M059J (cell line): Measurements from ENCODE around the gene DLG1. TPM values are rescaled to one million over a fixed set of nuclear protein-coding genes. Genes with fewer than 3 reads are reported as not detected.
A peak's percentile ranks its signal among the peaks of the same experiment; 100 is the strongest.

Experiments
- DNase-seq: peaks from one replicate; pipeline ENCODE4 v3.0.0-alpha.2; 2012; ENCODE audit warnings: low read depth
- total RNA-seq: library from RNA; depleted of rRNA; stranded (reverse); fragments of >200 nt; shearing (Covaris generic); gene quantifications from 2 replicates; pipeline ENCODE4 v1.2.3, GENCODE V29; 2014

DLG1 gene
- total RNA-seq, 1 experiment from 2014 or later = 99.0 TPM

DNA sequence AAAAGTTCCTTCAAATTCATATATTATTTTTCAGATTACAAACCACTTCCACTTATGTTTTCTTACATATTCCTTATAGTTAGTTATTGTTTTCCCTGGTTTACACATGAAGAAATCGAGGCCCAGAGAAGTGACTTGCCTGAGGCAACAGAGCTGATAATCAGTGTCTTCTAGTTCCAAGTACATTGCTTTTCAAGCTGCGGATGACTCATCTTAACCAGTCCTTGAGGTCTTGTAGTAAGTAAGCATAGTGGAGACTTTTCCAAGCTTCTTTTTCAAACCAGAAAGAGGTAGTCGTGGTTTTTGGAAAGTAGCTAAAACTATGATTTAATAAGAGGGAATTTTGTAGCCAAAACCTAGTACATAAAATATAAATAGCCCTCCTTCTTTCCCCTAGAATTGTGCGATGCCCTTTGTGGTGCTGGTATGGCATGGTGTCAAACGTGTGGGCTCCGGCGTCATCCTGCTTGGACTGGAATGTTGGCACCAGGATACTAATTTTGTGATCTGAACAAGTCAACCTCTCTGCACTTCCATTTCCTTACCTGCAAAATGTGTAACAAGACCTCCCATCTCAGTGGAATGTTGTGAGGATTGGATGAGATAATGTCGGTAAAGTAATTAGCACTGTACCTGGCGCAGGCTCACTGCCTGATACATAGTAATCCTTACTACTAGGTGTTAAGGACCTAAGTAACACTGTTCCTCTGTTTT, 19.0 kb upstream of the DLG1 start:
- peak; percentile 99 for DNase-seq

DNA sequence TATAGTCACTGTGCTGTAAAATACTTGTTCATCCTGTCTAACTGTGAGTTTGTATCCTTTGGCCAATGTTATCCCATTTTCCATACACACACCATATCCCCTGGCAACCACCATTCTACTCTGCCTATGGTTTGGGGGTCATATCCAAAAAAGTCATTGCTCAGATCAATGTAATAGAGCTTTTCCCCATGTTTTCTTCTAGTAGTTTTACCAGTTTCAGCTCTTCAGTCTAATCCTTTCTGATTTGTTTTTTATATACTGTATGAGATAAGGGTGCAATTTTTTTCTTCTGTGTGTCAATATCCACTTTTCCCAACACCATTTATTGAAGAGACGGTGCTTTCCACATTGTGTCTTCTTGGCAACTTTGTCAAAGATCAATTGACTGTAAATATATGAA, 14.0 kb upstream of the DLG1 start:
- no peak for DNase-seq

DNA sequence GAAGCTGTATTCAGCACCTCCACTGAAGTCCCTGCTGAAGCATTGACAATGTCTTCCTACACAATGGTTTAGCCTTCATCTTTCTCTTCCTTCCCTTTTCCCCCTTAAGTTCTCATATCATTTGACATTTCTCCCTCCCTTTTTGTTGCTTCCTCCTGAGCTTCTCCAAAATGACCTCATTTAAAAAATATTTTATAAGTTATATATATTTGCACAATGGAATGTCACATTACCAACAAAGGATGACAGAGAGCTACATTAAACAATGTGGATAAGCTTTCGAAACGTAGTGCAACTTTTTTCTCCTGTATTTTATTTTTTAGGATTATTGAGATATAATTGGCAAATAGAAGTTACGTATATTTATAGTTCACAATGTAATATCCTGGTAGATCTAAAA, 13.2 kb upstream of the DLG1 start:
- DNase-seq = no peak

DNA sequence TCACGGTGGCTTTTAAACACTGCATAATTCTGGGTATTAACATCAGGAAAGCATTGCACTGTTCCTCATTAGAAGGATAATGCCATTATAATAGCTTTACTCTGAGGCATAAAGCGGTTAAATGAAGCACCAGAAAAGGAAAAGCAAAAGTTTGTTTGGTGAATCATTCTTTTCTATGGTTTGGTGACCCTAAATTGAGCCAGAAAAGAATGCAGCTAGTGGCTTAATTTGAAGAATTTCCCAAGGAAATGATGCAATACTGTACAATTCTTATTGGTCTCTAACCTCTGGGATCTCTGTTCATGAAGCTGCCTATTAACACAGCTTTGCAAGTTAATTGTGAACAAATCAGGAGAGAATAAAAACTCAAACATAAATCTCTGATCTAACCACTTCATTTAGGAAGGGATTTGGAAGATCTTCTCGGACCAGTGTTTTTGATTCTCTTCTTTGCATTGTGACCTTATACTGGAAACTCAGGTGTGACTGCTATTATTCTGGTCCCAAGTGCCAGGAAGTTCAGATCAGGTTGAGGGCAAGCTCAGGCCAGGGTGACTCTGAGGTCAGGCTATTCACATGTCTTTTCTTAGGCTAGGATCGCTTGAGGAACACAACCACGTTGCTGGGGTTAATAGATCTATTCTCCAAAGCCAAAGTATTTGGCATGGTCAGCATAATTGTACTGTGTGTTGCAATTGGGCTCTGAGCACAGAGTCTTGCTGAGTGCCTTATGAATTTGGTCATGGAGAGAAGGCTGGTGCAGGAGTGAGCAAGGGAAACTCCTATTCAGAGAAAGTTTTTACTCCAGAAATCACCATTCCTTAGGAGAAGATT, 11.3 kb upstream of the DLG1 start:
- peak; percentile 98 for DNase-seq

DNA sequence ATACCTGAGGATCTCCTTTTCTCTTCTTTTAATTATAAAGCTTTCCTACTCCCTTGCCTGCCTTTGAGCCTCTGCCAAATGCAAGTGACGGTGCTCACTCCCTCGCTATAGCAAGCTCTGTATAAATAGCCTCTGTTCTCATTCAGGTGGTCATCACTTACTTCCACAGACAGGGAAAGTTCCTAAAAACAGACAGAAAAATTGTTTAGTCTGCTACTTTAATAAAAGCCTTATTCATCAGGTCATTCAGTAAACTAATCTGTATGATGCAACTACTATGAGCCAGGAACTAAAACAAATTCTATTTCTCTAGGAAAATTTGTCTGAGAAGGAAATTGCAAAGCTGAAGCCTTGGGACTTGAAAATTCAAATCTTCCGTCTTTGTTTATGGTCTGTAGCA, 10.2 kb upstream of the DLG1 start:
- DNase-seq = peak; percentile 76

DNA sequence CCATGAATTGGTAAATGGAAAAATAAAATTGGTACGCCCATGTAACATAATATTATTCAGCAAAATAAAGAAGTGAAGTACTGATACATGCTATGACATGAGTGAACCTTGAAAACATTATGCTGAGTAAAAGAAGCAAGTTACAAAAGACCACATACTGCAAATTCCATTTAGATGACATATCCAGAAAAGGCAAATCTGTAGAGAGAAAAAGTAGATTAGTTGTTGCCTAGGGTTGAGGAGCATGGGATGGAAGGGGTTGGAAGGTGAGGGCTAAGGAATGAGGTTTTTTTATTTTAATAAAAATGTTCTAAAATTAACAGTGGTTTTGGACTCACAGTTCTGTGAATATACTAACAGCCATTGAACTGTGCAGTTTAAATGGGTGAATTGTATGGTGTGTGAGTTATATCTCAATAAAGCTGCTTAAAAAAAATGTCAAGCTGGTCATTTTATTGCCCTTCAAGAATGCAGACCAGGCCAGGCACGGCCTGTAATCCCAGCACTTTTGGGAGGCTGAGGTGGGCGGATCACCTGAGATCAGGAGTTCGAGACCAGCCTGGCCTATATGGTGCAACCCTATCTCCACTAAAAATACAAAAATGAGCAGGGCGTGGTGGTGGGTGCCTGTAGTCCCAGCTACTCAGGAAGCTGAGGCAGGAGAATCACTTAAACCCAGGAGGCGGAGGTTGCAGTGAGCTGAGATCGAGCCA, 8.1 kb upstream of the DLG1 start:
- DNase-seq = peak; percentile 95

DNA sequence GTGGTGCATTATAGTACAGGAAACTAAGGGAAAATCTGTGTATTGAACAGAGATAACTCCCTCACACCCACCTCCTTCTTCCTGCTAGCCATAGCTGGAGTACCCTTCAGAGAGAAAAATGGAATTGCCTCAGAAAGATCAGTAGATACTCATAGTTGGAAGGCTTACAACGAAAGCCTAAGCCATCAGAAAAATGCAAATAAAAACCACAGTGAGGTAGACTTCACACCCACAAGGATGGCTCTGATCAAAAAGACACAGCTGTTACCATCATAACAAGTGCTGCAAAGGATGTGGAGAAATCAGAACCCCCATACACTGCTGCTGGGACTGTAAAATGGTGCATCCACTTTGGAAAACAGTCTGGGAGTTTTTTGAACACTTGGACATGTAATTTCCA, 7.4 kb upstream of the DLG1 start:
- DNase-seq = peak; percentile 82

DNA sequence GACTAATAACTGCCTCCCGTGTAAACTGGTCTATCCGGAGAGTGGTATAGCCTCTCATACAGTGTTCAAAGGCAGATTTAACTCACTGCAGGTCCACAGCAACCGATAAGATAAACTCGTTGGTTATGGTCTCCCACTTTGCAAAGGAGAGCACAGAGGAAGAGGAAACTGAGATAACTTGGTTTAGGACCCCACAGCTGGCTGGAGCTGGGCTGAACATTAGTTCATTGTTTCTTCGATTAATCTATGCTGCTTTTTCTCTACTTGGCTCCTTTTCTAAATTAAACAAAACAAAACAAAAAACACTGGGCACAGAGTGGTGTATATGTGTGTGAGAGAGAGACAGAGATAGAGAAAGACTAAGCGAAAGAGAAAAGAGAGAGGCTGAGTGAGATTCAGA, 5.0 kb upstream of the DLG1 start:
- no peak for DNase-seq

DNA sequence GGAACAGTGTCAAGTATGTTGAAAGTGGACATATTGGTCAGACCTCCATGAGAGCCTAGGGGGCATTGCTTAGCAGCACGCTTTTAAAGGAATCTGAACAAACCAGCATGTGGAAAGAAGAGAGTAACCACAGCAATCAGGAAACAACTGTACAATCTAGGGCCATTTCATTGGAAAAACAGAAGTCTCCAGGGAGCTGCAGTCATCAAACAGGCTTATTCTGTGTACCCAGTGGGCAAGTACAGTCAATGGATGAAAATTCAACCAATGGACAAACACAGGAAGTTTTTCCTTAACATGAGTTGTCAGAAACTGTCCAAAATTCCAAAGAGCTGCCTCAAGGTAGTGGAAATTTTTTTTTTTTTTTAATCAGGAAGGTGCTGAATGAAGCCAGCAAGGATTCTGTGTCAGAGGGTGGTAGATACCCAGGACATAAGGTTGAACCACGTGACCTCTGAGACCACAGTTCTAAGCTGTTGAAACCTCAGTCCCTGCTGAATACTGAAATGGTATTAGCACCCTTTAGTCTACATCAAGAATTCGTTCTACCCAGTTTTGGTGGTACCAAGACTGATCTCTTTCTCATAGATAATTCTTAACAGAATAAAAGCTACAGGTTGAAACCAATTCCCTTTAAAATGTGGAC, 4.4 kb upstream of the DLG1 start:
- peak; percentile 86 for DNase-seq

DNA sequence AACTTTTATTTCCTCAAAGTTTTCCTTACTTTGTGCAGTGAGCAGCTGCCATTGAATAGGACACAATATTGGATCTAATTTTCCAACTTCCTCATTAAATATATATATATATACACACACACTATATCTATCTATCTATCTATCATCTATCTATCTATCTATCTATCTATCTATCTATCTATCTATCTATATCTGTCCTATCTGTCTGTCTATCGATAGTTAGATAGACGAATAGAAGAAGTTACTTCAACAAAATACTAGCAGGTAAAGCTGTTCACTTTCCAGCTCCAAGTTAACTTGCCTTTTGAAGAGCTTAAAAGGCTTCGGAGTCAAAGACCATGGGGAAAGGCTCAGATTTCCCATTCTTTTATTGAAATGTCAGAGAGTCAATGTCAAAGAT, 3.6 kb upstream of the DLG1 start:
- no peak for DNase-seq

DNA sequence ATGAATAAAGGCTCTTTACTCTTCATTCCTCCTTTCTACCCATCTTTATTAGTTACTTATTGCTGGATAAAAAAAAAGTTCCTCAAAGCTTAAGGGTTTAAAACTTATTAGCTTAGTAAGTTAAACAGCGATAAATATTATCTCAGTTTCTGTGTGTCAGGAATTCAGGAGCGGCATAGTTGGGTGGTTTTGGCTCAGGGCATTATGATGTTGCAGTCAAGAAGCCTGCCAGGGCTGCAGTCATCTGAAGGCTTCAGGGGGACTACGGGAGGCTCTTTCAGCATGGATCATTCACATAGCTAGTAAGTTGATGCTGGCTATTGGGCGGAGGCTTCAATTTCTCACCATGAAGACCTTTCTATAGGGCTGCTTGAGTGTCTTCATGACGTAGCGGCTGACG, 1.9 kb upstream of the DLG1 start:
- no peak for DNase-seq

DNA sequence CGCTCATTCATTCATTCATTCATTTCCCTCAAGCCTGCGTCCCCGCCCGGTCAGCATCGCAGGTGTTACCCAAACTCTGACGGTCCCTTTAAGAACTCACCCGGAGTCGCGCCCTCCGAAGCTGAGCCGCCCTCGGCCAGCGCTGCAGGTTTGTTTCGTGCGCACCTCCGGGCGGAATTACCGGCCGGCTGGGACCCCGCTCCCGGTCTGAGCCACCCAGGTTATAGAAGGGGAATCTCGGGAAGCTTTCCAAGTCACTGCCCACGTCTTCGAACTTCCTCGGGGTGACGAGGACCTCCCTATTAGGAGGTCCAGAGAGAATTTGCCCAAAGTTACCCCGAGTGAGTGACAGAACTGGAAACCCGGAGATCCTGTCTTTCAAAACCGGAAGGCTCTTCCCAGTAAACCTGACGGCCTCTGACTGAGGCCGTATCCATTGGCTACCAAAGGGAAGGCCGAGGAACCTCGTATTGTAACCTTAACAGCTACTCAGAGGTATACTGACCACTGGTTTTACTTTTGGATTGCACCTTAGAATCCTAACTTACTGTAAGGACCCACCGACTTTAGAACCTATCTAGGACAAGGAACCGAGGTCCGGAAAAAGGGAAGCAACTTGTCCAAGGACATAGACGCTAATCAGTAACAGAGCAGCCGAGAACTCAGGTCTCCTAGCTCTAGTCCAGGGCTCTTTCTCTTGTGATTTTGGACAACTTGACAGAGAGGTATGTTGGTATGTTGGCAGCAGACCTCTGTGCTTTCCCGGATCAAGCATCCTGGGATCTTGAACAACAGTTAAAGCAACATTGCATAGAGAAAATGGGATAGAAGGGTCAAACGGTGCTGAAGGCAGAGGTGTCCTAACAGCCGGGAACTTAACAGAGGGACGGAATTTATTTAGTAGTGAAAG, 788 bp upstream of the DLG1 start:
- peak; percentile 74 for DNase-seq

DNA sequence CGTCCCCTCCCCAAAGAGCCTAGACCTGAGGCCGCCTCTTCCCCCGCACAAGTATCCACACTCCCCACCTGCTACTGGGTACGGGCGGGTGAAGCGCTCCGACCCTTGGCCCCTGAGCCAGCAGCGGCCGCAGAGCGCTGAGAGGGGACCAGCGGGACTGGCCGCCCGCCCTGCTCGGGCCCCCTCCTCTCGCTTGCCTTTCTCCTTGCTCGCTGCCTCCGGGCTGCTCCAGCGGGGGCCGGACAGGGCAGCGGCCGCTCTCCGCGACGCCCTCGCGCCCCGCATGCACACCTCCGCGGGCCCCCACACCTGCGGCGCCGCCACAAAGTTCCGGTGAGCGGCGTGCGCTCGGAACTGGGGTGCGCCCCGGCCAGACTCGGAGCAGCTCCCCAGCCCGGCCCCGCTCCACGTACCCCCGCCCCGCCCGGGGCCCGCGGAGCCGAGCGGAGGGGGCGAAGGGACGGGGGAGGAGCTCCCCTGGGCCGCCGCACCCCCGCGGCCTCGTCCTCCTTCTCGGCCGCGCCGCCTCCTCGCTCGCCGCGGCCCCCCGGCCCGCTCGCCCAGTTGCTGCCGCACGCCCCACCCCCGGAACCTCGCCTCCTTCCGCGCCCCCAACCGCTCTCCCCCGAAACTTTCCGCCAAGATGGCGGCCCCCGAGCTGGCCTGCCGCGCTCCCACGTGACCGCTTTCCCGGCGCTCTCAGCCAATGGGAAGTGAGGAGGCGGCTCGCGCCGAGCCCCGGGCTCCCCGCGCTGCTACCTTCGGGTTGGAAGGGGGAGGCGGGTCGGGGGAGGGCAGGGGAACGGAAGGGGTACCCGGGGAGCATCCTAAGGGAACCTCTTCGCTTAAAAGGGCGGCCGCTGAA, 704 bp downstream of the DLG1 start:
- DNase-seq = peak; percentile 94

DNA sequence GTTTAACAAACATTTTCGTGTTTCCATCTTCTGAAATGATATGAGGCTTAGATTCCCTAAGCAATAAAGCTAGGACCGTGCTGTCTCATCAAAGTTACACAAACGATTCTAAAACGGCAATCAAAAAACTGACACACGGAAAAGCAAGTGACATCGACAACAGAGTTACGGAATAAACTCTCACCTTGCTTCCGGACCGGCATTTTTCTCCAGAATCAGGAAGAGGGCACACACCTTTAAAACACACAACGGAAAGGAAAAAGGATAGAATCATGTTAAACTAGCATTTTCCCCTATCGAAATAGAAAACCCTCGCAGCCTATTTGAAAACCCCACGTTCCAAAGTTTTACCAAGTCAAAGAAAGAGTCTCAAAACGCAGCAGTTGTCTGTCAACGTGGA, 1.4 kb downstream of the DLG1 start:
- peak; percentile 39 for DNase-seq

DNA sequence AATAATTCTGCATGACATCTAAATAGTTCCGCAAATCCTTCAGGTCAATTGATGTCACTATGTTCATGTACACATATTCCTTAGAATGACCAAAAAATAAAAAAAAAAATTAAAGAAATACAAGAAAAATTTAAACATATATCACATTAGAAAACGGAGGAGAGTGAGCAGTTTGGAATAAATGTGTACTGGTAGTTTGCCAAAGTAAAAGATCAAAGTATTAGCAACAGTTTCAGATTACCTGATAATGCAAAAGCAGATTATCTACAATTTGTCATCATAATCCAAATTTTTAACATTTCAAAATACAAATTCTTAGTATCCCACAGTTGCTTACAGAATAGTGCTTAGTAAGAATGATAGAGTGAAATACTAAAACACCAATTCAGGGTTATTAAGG, 1.9 kb downstream of the DLG1 start:
- no peak for DNase-seq

DNA sequence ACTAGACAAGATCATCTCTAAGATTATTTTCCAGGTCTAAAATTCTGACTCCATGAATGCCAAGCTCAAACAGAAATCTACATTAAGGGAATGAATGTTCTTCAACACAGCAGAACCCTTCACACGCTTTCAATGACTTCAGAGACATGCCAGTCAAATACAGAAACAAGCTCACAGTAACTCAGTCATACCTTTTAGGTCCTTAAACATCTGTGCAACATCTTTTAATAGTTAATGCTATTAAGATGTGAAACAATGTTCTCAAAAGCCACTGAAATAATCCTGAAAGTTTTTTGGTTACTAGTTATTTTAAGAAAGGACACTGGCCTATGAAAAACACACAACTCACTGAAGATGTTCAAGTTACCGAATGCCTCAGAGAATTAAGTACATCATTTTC, 2.5 kb downstream of the DLG1 start:
- DNase-seq = no peak

DNA sequence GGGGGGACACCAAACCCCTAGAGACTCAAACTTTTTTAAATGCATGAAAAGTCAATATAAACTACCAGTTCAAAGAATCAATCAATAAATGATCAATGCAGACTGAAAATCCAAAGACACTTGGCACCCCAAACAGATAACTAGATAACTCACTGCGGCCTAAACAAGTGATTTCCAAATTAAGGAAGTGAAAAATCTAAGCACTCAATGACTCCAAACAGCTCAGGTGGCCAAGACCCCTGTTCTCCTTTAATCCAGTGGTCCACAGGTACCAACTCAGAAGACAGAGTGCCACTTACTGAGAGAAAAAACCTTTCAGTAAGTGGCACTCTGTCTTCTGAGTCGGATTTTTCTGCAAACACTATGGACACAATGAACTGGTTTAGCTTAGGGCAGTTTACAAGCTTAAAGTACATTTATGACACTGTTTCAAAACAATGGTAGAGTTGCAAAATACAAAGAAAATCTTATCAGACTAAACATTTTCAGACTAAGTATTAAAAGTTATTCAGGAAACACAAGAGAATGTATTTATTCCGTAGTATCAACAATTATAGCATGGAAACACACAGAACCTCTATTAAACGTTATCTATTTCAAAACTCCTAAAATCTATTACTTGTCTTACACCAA, 4.7 kb downstream of the DLG1 start:
- DNase-seq = no peak

DNA sequence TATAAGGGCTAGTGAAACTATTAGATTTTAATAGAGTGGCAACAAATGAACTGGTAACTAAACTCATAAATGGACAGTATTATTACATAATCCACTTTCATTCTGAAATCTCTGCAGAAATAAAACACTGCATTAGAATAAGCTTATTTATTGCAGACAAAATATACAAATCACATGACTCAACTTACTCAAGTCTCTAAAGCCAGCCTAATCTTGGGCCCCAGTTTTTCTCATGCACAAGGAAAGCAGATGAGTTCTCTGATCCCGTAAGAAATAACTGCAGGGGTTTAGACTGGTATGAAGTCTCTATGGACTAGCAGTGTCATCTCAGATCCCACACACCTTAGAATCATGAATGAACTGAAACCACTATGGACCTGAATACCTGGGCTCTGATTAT, 5.8 kb downstream of the DLG1 start:
- no peak for DNase-seq

DNA sequence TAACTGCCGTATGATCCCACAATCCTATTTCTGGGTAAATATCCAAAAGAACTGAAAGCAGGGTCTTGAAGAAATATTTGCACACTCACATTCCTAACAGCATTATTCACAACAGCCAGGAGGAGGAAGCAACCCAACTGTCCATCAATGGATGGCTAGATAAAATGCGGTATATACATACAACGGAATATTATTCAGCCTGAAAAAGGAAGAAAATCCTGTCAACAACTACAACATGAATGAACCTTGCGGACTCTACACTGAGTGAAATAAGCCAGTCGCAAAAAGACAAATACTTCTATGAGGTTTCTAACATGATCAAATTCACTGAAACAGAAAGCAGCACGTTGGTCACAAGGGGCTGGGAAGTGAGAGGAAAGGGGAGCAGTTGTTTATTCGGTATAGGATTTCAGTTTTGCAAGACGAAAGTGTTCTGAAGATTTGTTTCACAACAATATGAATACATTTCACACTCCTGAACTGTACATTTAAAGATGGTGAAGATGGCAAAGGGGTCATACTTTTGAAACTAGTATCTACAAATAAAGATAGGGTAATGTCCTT, 6.2 kb downstream of the DLG1 start:
- DNase-seq = no peak
